DND-41 (cell line): ENCODE results near the gene NDUFB2.
A peak's percentile ranks its signal among the peaks of the same experiment; 100 is the strongest.

Experiments used
- ATAC-seq: fragments of 200-7000 bp; cut with Tn5 transposase; 3 replicates; pipeline ENCODE4 v1.9.1; 2021; ENCODE audit warnings: low read depth; ENCODE audit not compliant: insufficient read depth
- DNase-seq: peaks from one replicate; pipeline ENCODE4 v3.0.0-alpha.2; 2020
- H2AFZ ChIP-seq: 2 replicates; pipeline ENCODE4 v1.6.0; 2012; ENCODE audit warnings: low read depth, low read length
- H3K27ac ChIP-seq: 2 replicates; pipeline ENCODE4 v1.5.1; 2012; ENCODE audit warnings: low read length, inconsistent platforms
- H3K27me3 ChIP-seq: fragments of 200-600 bp; sonication (generic); 2 replicates; pipeline ENCODE4 v1.6.0; 2012; ENCODE audit warnings: low read length, mild to moderate bottlenecking, inconsistent platforms; ENCODE audit not compliant: insufficient read depth, poor library complexity
- H3K36me3 ChIP-seq: 2 replicates; pipeline ENCODE4 v1.5.1; 2012; ENCODE audit warnings: low read length, inconsistent platforms; ENCODE audit not compliant: insufficient read depth
- H3K4me1 ChIP-seq: 2 replicates; pipeline ENCODE4 v1.5.1; 2012; ENCODE audit warnings: mild to moderate bottlenecking, low read length; ENCODE audit not compliant: insufficient read depth
- H3K4me2 ChIP-seq: 2 replicates; pipeline ENCODE4 v1.6.0; 2012; ENCODE audit warnings: mild to moderate bottlenecking, moderate library complexity, low read length, inconsistent platforms; ENCODE audit not compliant: insufficient read depth
- H3K4me3 ChIP-seq, 2 experiments: fragments of 200-600 bp in 1 of 2; shearing (Covaris generic) in 1 of 2; 2 replicates each; pipeline ENCODE4 v1.5.1; 2012 to 2016; ENCODE audit warnings: inconsistent platforms in 2 of 2, low read length in 2 of 2, mild to moderate bottlenecking in 2 of 2, low read depth in 1 of 2, moderate library complexity in 1 of 2
- H3K79me2 ChIP-seq: 2 replicates; pipeline ENCODE4 v1.6.0; 2012; ENCODE audit warnings: low read length, inconsistent platforms; ENCODE audit not compliant: insufficient read depth
- H3K9ac ChIP-seq: 2 replicates; pipeline ENCODE4 v1.6.0; 2012; ENCODE audit warnings: low read depth, mild to moderate bottlenecking, inconsistent platforms, low read length, moderate library complexity
- H3K9me3 ChIP-seq: 2 replicates; pipeline ENCODE4 v1.5.1; 2012; ENCODE audit warnings: low read length, moderate library complexity, mild to moderate bottlenecking, inconsistent platforms; ENCODE audit not compliant: insufficient read depth, severe bottlenecking
- H4K20me1 ChIP-seq: 2 replicates; pipeline ENCODE4 v1.6.0; 2012; ENCODE audit warnings: low read length; ENCODE audit not compliant: insufficient read depth
- CTCF ChIP-seq: IDR thresholded peaks from 2 replicates; pipeline ENCODE4 v1.5.1; 2012; ENCODE audit warnings: borderline replicate concordance, low read length, moderate library complexity, mild to moderate bottlenecking; ENCODE audit not compliant: poor library complexity, severe bottlenecking; ENCODE audit errors: extremely low read depth
- EZH2 ChIP-seq: IDR thresholded peaks from 3 replicates; pipeline ENCODE4 v1.6.1; 2012; ENCODE audit warnings: borderline replicate concordance, low read depth, mild to moderate bottlenecking, moderate library complexity, low read length, inconsistent platforms; ENCODE audit not compliant: severe bottlenecking

The NDUFB2 gene

GRCh38 chr7:140650367-140650766, 46.1 kb upstream of the NDUFB2 start:
- H3K4me1 ChIP-seq, result peaks cover 5% of the 10 kb centered on the region
- no peaks in the 10 kb centered on the region for H4K20me1 ChIP-seq
- H3K4me2 ChIP-seq, result no peak overlapping the region
- ATAC-seq, result no peak
- no peak for TF ChIP-seq CTCF
- no peak for TF ChIP-seq EZH2
- no peak overlapping the region for H3K27ac ChIP-seq
- H2AFZ ChIP-seq, result no peak overlapping the region
- no peak overlapping the region for H3K9ac ChIP-seq
- no peak for DNase-seq
- no peaks in the 10 kb centered on the region for H3K9me3 ChIP-seq
- no peaks in the 10 kb centered on the region for H3K27me3 ChIP-seq
- H3K36me3 ChIP-seq, result no peaks in the 10 kb centered on the region
- H3K4me3 ChIP-seq, result no peak overlapping the region
- H3K79me2 ChIP-seq, result no peaks in the 10 kb centered on the region

GRCh38 chr7:140653319-140654108, 43.0 kb upstream of the NDUFB2 start:
- peak; percentile 93 for TF ChIP-seq CTCF
- no peak for TF ChIP-seq EZH2
- Histone ChIP-seq H3K4me3 (no peak overlapping the region), H3K4me2 (peak overlapping the region; percentile 41; the same call in 1 of the 2 replicates), H3K9ac (no peak overlapping the region), H4K20me1 (no peaks in the 10 kb centered on the region), H2AFZ (peak overlapping the region; percentile 70), H3K36me3 (no peaks in the 10 kb centered on the region), H3K9me3 (no peaks in the 10 kb centered on the region), H3K27me3 (no peaks in the 10 kb centered on the region), H3K4me1 (peaks cover 19% of the 10 kb centered on the region), H3K27ac (no peak overlapping the region), H3K79me2 (no peaks in the 10 kb centered on the region)
- ATAC-seq (peak; percentile 58; the same call in 2 of the 3 replicates), DNase-seq (peak; percentile 46)

- H4K20me1 ChIP-seq, result no peaks in the 10 kb centered on the region
- no peaks in the 10 kb centered on the region for H3K36me3 ChIP-seq
- H3K4me1 ChIP-seq, result peaks cover 19% of the 10 kb centered on the region
- no peaks in the 10 kb centered on the region for H3K79me2 ChIP-seq
- no peak overlapping the region for H2AFZ ChIP-seq
- H3K9ac ChIP-seq, result no peak overlapping the region
- TF ChIP-seq EZH2 (no peak), CTCF (no peak)
- no peak overlapping the region for H3K27ac ChIP-seq
- H3K4me2 ChIP-seq, result no peak overlapping the region
- H3K9me3 ChIP-seq, result no peaks in the 10 kb centered on the region
- no peak for DNase-seq
- no peak for ATAC-seq
- no peak overlapping the region for H3K4me3 ChIP-seq
- H3K27me3 ChIP-seq, result no peaks in the 10 kb centered on the region
Observed at GRCh38 chr7:140654109-140654387, 42.5 kb upstream of the NDUFB2 start.
